Fibroblast of the aortic adventitia (primary cell): Measurements from ENCODE around the gene CDC42BPB. TPM values are rescaled to one million over a fixed set of nuclear protein-coding genes. Genes with fewer than 3 reads are reported as not detected.

Source experiments
- DNase-seq: peaks from one replicate; pipeline ENCODE4 v3.0.0-alpha.2; 2010; ENCODE audit warnings: low read depth
- H3K4me3 ChIP-seq: 2 replicates; pipeline ENCODE4 v1.5.1; 2011; ENCODE audit warnings: low read depth, mild to moderate bottlenecking, control low read depth, low read length, moderate library complexity
- total RNA-seq: library from RNA; depleted of rRNA; stranded (reverse); fragments of >200 nt; gene quantifications from 2 replicates; pipeline ENCODE4 v1.2.3, GENCODE V29; 2012; ENCODE audit warnings: low replicate concordance
- TF ChIP-seq, protein P1 (sequence below): IDR thresholded peaks from 2 replicates; pipeline ENCODE4 v1.5.1; 2011; ENCODE audit warnings: mild to moderate bottlenecking, low read length, control low read depth, inconsistent platforms; ENCODE audit not compliant: insufficient read depth

The CDC42BPB gene
- total RNA-seq, 1 donor = 78.4 TPM

DNA sequence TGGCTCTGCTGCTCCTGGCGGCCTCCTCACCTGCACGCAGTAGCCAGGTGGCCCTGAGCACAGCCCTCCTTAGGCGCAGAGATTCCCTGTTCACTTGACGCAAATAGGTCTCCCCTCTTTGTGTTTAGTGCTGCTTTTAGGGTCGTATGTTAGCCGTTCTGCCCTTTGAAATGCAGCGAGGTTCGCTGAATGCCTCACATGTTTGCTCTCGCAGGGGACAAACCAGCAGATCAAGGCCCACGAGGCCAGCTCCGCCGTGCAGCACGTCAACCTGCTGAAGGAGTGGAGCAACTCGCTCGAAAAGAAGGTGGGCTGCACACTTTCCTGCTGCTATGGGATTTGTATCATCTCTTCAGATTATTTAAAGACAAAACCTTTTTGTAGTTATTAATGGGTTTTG lies 166.2 kb downstream of the CDC42BPB start:
- no peak overlapping the region for H3K4me3 ChIP-seq
- TF ChIP-seq, protein P1, sequence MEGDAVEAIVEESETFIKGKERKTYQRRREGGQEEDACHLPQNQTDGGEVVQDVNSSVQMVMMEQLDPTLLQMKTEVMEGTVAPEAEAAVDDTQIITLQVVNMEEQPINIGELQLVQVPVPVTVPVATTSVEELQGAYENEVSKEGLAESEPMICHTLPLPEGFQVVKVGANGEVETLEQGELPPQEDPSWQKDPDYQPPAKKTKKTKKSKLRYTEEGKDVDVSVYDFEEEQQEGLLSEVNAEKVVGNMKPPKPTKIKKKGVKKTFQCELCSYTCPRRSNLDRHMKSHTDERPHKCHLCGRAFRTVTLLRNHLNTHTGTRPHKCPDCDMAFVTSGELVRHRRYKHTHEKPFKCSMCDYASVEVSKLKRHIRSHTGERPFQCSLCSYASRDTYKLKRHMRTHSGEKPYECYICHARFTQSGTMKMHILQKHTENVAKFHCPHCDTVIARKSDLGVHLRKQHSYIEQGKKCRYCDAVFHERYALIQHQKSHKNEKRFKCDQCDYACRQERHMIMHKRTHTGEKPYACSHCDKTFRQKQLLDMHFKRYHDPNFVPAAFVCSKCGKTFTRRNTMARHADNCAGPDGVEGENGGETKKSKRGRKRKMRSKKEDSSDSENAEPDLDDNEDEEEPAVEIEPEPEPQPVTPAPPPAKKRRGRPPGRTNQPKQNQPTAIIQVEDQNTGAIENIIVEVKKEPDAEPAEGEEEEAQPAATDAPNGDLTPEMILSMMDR = no peak
- DNase-seq = no peak

DNA sequence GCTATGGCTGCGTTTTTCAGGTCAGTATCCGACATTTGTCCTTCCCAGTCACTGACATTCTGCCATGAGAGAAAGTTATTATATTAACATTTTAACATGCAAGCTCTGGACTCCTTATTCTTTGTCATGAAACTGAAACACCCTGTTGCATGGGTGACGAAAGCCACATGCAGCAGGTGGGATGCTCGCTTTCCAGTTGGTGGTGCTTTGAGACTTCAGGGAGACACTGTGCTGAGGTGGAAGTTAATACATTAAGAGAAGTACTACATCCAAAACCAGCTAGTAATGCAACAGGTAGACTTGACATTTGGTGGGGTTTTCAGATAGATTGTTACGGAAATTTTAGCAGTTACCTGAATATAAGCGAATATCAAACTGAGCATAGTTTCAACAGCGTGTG lies 167.7 kb downstream of the CDC42BPB start:
- TF ChIP-seq, protein P1 = no peak
- no peak for DNase-seq
- no peak overlapping the region for H3K4me3 ChIP-seq

DNA sequence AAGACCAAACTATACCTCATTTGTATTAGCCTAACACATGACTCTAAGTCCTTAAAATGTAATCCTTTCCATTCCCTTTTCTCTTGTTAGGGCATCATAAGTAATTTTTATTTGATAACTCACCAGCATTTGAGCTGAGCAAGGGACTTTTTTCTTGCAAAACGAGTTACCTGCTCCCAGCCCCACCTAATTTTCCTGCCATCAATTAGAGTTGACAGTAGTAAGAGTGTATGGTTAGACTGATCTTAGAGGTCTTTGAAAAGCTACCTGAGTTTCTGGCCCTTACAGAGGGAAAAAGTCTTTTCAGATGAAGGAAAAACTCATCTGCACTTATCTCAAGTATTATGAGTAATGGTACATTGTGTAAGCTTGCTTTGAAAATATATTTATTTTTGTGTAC lies 168.6 kb downstream of the CDC42BPB start:
- DNase-seq = no peak
- TF ChIP-seq, protein P1 = no peak
- H3K4me3 ChIP-seq = no peak overlapping the region

DNA sequence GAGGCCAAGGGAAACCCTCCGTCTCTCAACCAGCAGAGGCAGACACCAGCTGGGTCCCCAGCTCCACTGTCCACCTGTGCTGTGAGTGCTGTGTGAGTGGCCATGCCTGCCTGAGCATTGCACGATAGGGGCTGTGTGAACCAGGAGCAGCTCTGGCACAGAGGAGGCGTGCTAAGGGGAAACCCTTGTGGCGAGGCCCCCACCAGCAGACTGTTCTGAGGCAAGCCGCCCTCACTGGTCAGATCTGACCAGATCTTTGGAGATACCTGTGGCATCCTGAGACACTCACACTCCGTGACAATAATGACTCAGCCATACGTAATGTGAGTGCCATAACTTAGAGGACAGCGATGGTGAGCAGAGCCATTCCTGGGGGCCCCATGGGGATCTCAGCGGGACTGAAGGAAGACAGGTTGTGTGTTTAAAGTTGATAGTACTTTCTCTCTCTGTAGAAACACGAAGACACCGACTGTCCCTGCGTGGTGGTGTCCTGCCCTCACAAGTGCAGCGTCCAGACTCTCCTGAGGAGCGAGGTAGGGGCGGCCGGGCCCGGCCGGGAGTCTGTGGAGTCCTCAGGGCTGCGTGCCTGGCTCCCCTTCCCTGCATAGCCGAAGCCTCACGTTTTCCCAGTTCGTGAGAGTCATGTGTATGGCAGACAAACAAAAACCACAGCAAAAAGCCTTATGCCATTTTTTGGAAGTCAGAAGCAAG lies 171.5 kb downstream of the CDC42BPB start:
- no peak overlapping the region for H3K4me3 ChIP-seq
- DNase-seq = no peak
- TF ChIP-seq, protein P1 = no peak

DNA sequence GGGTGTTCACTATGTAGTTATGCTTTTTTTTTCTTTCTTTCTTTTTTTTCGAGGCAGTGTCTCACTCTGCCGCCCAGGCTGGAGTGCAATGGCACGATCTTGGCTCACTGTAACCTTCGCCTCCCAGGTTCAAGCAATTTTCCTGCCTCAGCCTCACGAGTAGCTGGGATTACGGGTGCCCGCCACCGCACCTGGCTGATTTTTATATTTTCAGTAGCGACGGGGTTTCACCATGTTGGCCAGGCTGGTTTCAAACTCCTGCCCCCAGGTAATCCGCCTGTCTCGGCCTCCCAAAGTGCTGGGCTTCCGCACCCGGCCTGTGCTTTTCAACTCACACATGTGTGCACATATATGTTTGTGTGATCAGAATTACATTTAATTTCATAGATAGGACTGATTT lies 173.8 kb downstream of the CDC42BPB start:
- DNase-seq = no peak
- TF ChIP-seq, protein P1 = no peak
- no peak overlapping the region for H3K4me3 ChIP-seq

DNA sequence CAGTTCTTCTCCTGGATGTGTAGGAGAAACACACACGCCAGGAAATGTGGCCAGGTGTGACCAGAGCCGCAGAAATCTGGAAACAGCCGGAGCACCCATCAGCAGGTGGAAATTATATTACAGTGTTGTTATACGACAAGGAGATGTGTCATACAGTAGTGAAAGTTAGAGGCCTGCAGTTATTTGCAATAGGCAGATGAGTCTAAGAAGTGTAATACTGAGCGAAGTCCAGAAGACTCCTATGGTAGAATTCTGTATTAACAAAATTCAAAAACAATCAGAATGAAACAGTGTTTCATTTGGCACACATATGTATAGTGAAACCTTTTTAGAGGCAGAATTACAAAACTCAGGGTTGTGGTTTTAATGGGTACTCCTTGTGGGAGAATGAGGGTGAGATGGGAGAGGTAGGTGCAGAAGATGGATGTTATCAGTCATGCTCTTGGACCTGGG lies 174.2 kb downstream of the CDC42BPB start:
- H3K4me3 ChIP-seq = no peak overlapping the region
- TF ChIP-seq, protein P1 = no peak
- no peak for DNase-seq

Other genes with a start within 250 kb of the CDC42BPB start
- not detected in 2 replicates for gene AMN, start 134.9 kb downstream of the CDC42BPB start, total RNA-seq
- gene LBHD2, start 26.7 kb upstream of the CDC42BPB start, total RNA-seq = not detected in 2 replicates
- 0.41 TPM in 1 of 2 replicates, not detected in the other for gene EXOC3L4, start 37.2 kb upstream of the CDC42BPB start, total RNA-seq
- gene TNFAIP2, start 65.9 kb upstream of the CDC42BPB start, total RNA-seq = 44.5 and 120 TPM in 2 replicates